IPS-18a (cell line): ENCODE measurements around the gene MAP2.

Source experiments
- H3K27ac ChIP-seq: one replicate; pipeline ENCODE4 v1.5.1; 2013; ENCODE audit warnings: low read length
- H3K27me3 ChIP-seq: one replicate; pipeline ENCODE4 v1.6.1; 2013; ENCODE audit warnings: mild to moderate bottlenecking, low read length; ENCODE audit not compliant: control insufficient read depth, insufficient read depth
- H3K36me3 ChIP-seq: one replicate; pipeline ENCODE4 v1.6.1; 2013; ENCODE audit warnings: low read depth, low read length; ENCODE audit not compliant: control insufficient read depth
- H3K4me1 ChIP-seq: one replicate; pipeline ENCODE4 v1.6.1; 2013; ENCODE audit warnings: low read depth, low read length; ENCODE audit not compliant: control insufficient read depth
- H3K4me3 ChIP-seq: one replicate; pipeline ENCODE4 v1.5.1; 2013; ENCODE audit warnings: low read length
- H3K9ac ChIP-seq: one replicate; pipeline ENCODE4 v1.6.1; 2013; ENCODE audit warnings: mild to moderate bottlenecking, low read length, moderate library complexity
- H3K9me3 ChIP-seq: one replicate; pipeline ENCODE4 v1.6.1; 2013; ENCODE audit warnings: low read depth, low read length; ENCODE audit not compliant: control insufficient read depth

Gene MAP2

GRCh38 chr2:209519906-209520305, 96.1 kb downstream of the MAP2 start:
- Histone ChIP-seq H3K9ac (no peak overlapping the region), H3K9me3 (peaks cover 3% of the 10 kb centered on the region), H3K27ac (no peak overlapping the region), H3K4me3 (peak overlapping the region; percentile 7), H3K36me3 (no peaks in the 10 kb centered on the region), H3K27me3 (peaks cover 69% of the 10 kb centered on the region), H3K4me1 (peaks cover 14% of the 10 kb centered on the region)

GRCh38 chr2:209523041-209523740, 99.3 kb downstream of the MAP2 start:
- H3K9me3 ChIP-seq = peaks cover under 1% of the 10 kb centered on the region
- no peak overlapping the region for H3K4me3 ChIP-seq
- peaks cover 18% of the 10 kb centered on the region for H3K4me1 ChIP-seq
- H3K27me3 ChIP-seq = peaks cover 40% of the 10 kb centered on the region
- H3K27ac ChIP-seq = no peak overlapping the region
- H3K9ac ChIP-seq = no peak overlapping the region
- no peaks in the 10 kb centered on the region for H3K36me3 ChIP-seq

- peaks cover 18% of the 10 kb centered on the region for H3K4me1 ChIP-seq
- no peaks in the 10 kb centered on the region for H3K36me3 ChIP-seq
- no peak overlapping the region for H3K9ac ChIP-seq
- no peak overlapping the region for H3K27ac ChIP-seq
- peaks cover 33% of the 10 kb centered on the region for H3K27me3 ChIP-seq
- no peaks in the 10 kb centered on the region for H3K9me3 ChIP-seq
- no peak overlapping the region for H3K4me3 ChIP-seq
These were observed 100.0 kb downstream of the MAP2 start for GRCh38 chr2:209523867-209524266.

- Histone ChIP-seq H3K9ac (no peak overlapping the region), H3K27ac (no peak overlapping the region)
These were observed 101.5 kb downstream of the MAP2 start for GRCh38 chr2:209525331-209525730.

GRCh38 chr2:209525834-209526281, 102.0 kb downstream of the MAP2 start:
- Histone ChIP-seq H3K27ac (no peak overlapping the region), H3K36me3 (no peaks in the 10 kb centered on the region), H3K4me1 (peaks cover 5% of the 10 kb centered on the region), H3K4me3 (no peak overlapping the region), H3K9ac (no peak overlapping the region), H3K27me3 (peaks cover 15% of the 10 kb centered on the region), H3K9me3 (no peaks in the 10 kb centered on the region)

More at GRCh38 chr2:209525331-209525730, 101.5 kb downstream of the MAP2 start:
- Histone ChIP-seq H3K4me1 (peaks cover 5% of the 10 kb centered on the region), H3K9me3 (no peaks in the 10 kb centered on the region), H3K27me3 (peaks cover 20% of the 10 kb centered on the region), H3K4me3 (no peak overlapping the region), H3K36me3 (no peaks in the 10 kb centered on the region)

- no peak overlapping the region for H3K27ac ChIP-seq
- peaks cover 7% of the 10 kb centered on the region for H3K27me3 ChIP-seq
- peaks cover 5% of the 10 kb centered on the region for H3K4me1 ChIP-seq
- no peak overlapping the region for H3K4me3 ChIP-seq
- no peak overlapping the region for H3K9ac ChIP-seq
- no peaks in the 10 kb centered on the region for H3K9me3 ChIP-seq
- no peaks in the 10 kb centered on the region for H3K36me3 ChIP-seq
These were observed 102.7 kb downstream of the MAP2 start for GRCh38 chr2:209526561-209526960.

- H3K9ac ChIP-seq = no peak overlapping the region
- no peaks in the 10 kb centered on the region for H3K27me3 ChIP-seq
- H3K9me3 ChIP-seq = no peaks in the 10 kb centered on the region
- peaks cover 5% of the 10 kb centered on the region for H3K4me1 ChIP-seq
- no peak overlapping the region for H3K4me3 ChIP-seq
- no peak overlapping the region for H3K27ac ChIP-seq
- no peaks in the 10 kb centered on the region for H3K36me3 ChIP-seq
These were observed 105.7 kb downstream of the MAP2 start for GRCh38 chr2:209529579-209529978.

GRCh38 chr2:209532321-209532720, 108.5 kb downstream of the MAP2 start:
- Histone ChIP-seq H3K27me3 (no peaks in the 10 kb centered on the region), H3K9ac (no peak overlapping the region), H3K4me3 (no peak overlapping the region), H3K36me3 (no peaks in the 10 kb centered on the region), H3K9me3 (no peaks in the 10 kb centered on the region), H3K4me1 (no peaks in the 10 kb centered on the region), H3K27ac (no peak overlapping the region)

GRCh38 chr2:209533391-209533790, 109.5 kb downstream of the MAP2 start:
- no peaks in the 10 kb centered on the region for H3K27me3 ChIP-seq
- no peaks in the 10 kb centered on the region for H3K36me3 ChIP-seq
- H3K9me3 ChIP-seq = no peaks in the 10 kb centered on the region
- no peak overlapping the region for H3K27ac ChIP-seq
- no peaks in the 10 kb centered on the region for H3K4me1 ChIP-seq
- H3K4me3 ChIP-seq = no peak overlapping the region
- no peak overlapping the region for H3K9ac ChIP-seq

GRCh38 chr2:209534228-209534627, 110.4 kb downstream of the MAP2 start:
- H3K27ac ChIP-seq = no peak overlapping the region
- H3K27me3 ChIP-seq = no peaks in the 10 kb centered on the region
- H3K4me1 ChIP-seq = no peaks in the 10 kb centered on the region
- no peaks in the 10 kb centered on the region for H3K36me3 ChIP-seq
- H3K9ac ChIP-seq = no peak overlapping the region
- no peak overlapping the region for H3K4me3 ChIP-seq
- no peaks in the 10 kb centered on the region for H3K9me3 ChIP-seq

GRCh38 chr2:209536363-209536762, 112.5 kb downstream of the MAP2 start:
- Histone ChIP-seq H3K9me3 (no peaks in the 10 kb centered on the region), H3K27me3 (no peaks in the 10 kb centered on the region), H3K4me3 (no peak overlapping the region), H3K36me3 (no peaks in the 10 kb centered on the region), H3K4me1 (no peaks in the 10 kb centered on the region), H3K27ac (no peak overlapping the region), H3K9ac (no peak overlapping the region)

- H3K27me3 ChIP-seq = no peaks in the 10 kb centered on the region
- no peak overlapping the region for H3K4me3 ChIP-seq
- H3K27ac ChIP-seq = no peak overlapping the region
- H3K4me1 ChIP-seq = no peaks in the 10 kb centered on the region
- H3K9ac ChIP-seq = no peak overlapping the region
- H3K36me3 ChIP-seq = no peaks in the 10 kb centered on the region
- H3K9me3 ChIP-seq = no peaks in the 10 kb centered on the region
These were observed 123.9 kb downstream of the MAP2 start for GRCh38 chr2:209547726-209548125.
